ENCODE data around the gene LRRC7.

DNA sequence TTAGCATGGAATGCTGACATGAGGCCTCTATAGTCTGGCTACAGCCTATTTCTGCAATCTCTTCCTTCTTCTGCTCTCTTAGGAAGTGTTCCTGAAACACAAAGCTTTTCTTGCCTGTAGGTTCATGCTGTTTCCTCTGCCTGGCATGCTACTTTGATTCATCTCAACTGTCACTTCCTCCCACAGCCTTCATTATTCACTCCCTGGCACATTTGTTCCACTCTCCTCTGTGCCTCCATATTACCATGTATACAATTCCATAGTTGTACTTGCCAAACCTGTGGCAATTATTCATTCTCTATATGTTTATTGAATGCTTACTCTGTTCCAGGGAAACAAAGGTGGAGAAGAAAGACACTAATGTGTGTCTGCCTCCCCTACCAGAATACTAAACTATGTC lies 210.2 kb downstream of the LRRC7 start:
- TF ChIP-seq, protein P1, sequence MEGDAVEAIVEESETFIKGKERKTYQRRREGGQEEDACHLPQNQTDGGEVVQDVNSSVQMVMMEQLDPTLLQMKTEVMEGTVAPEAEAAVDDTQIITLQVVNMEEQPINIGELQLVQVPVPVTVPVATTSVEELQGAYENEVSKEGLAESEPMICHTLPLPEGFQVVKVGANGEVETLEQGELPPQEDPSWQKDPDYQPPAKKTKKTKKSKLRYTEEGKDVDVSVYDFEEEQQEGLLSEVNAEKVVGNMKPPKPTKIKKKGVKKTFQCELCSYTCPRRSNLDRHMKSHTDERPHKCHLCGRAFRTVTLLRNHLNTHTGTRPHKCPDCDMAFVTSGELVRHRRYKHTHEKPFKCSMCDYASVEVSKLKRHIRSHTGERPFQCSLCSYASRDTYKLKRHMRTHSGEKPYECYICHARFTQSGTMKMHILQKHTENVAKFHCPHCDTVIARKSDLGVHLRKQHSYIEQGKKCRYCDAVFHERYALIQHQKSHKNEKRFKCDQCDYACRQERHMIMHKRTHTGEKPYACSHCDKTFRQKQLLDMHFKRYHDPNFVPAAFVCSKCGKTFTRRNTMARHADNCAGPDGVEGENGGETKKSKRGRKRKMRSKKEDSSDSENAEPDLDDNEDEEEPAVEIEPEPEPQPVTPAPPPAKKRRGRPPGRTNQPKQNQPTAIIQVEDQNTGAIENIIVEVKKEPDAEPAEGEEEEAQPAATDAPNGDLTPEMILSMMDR (conservative IDR thresholded peaks at IDR 0.05; ENCODE audit: low read depth, low read length): no peak
- no peak for TF ChIP-seq EZH2 (IDR thresholded peaks at IDR 0.05; ENCODE audit: borderline replicate concordance, low read depth, low read length, poor library complexity, severe bottlenecking)
